HL-60 (cell line): Measurements from ENCODE around the gene TUBA1A.

Source experiments
- DNase-seq, 2 experiments: peaks; one replicate each; pipeline ENCODE4 v3.0.0-alpha.2; 2010 to 2020; ENCODE audit warnings: low read depth in 1 of 2, low spot score in 1 of 2
- H3K27ac ChIP-seq: fragments of 250-450 bp; sonication (Bioruptor Pico); replicated peaks from 2 replicates; pipeline ENCODE4 v1.5.1; 2020; ENCODE audit warnings: mild to moderate bottlenecking, moderate library complexity
- H3K27me3 ChIP-seq: fragments of 250-450 bp; sonication (Bioruptor Pico); 2 replicates; pipeline ENCODE4 v1.5.1; 2021; ENCODE audit warnings: mild to moderate bottlenecking, moderate library complexity; ENCODE audit not compliant: insufficient read depth, poor library complexity, severe bottlenecking
- H3K4me3 ChIP-seq: replicated peaks from 2 replicates; pipeline ENCODE4 v1.5.1; 2011; ENCODE audit warnings: mild to moderate bottlenecking, control low read depth, low read length; ENCODE audit not compliant: insufficient read depth
- CTCF ChIP-seq: IDR thresholded peaks from one replicate; pipeline ENCODE4 v1.5.1; 2011; ENCODE audit warnings: low read length, control low read depth, inconsistent platforms; ENCODE audit not compliant: insufficient read depth
- GABPA ChIP-seq: IDR thresholded peaks from 2 replicates; pipeline ENCODE4 v1.6.1; 2012; ENCODE audit warnings: low read depth
- POLR2AphosphoS5 ChIP-seq: IDR thresholded peaks from 2 replicates; pipeline ENCODE4 v1.6.1; 2012; ENCODE audit warnings: low read depth
- REST ChIP-seq: IDR thresholded peaks from 2 replicates; pipeline ENCODE4 v1.6.1; 2012; ENCODE audit warnings: low read depth; ENCODE audit not compliant: insufficient replicate concordance
- SPI1 ChIP-seq: IDR thresholded peaks from 2 replicates; pipeline ENCODE4 v1.6.1; 2012; ENCODE audit warnings: low read depth, mild to moderate bottlenecking, borderline replicate concordance

The TUBA1A gene

DNA sequence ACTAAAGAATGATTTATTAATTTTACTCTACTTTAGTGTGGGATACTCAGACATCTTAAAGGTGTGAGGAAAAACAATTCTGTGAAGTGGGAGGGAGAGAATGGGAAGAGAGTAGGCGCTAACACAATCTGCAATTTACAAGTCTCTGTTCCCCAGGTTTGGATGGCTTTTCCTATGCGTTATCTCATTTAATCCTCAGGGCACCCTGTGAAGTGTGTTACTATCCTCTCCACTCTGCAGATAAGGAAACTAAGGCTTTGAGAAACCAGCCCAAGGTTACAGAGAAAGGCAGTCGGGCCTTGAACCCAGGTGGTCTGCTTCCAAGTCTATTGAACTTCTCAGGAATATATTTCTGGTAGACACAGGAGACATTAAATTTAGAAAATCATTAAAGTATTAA is 39.8 kb upstream of the TUBA1A start:
- TF ChIP-seq POLR2AphosphoS5 (no peak), GABPA (no peak), CTCF (no peak), REST (no peak), SPI1 (no peak)
- no peak for DNase-seq

DNA sequence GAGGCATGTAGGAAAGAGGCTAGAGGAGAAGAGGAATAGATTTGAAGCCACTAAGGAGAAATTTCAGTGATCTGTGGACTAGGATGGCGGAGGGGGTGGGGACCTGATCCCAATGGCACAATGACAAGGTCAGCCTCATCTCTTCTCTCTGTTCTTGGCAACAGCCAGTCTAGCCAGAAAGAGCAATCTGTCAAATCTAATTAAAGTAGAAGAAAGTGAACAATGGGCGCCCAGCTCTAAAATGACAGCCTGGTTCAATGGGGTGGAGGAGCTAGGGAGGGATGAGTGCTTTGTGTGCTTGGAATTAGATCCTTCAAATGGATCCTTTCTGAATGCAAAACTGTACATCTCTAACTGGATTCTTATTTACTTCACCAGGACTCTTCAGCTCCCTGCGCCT is 38.8 kb upstream of the TUBA1A start:
- H3K4me3 ChIP-seq = no peak overlapping the region
- no peak overlapping the region for H3K27ac ChIP-seq
- no peak for TF ChIP-seq SPI1
- no peak for TF ChIP-seq CTCF
- TF ChIP-seq GABPA = no peak
- TF ChIP-seq POLR2AphosphoS5 = no peak
- TF ChIP-seq REST = no peak
- no peaks in the 10 kb centered on the region for H3K27me3 ChIP-seq
- DNase-seq = no peak

More for the DNA sequence above, 39.8 kb upstream of the TUBA1A start:
- no peak overlapping the region for H3K4me3 ChIP-seq
- H3K27ac ChIP-seq = no peak overlapping the region
- no peaks in the 10 kb centered on the region for H3K27me3 ChIP-seq

GRCh38 chr12:49225576-49226166 is 36.8 kb upstream of the TUBA1A start:
- DNase-seq = peak in 1 of 2 experiments; percentile 13
- TF ChIP-seq CTCF = no peak
- TF ChIP-seq GABPA = no peak
- TF ChIP-seq SPI1 = no peak
- Histone ChIP-seq H3K27ac (no peak overlapping the region), H3K4me3 (no peak overlapping the region), H3K27me3 (no peaks in the 10 kb centered on the region)
